Panc1 (cell line): ENCODE measurements around the gene KMT2E.

Source experiments
- CTCF ChIP-seq: fragments of 450-650 bp; IDR thresholded peaks from 2 replicates; pipeline ENCODE4 v1.5.1; 2017; ENCODE audit warnings: mild to moderate bottlenecking
- POLR2AphosphoS5 ChIP-seq: IDR thresholded peaks from 2 replicates; pipeline ENCODE4 v1.6.1; 2012; ENCODE audit warnings: mild to moderate bottlenecking, low read depth, low read length, moderate library complexity
- SIN3A ChIP-seq: IDR thresholded peaks from 2 replicates; pipeline ENCODE4 v1.6.1; 2012; ENCODE audit warnings: low read depth, mild to moderate bottlenecking, low read length, moderate library complexity, borderline replicate concordance; ENCODE audit not compliant: insufficient read depth
- TCF7L2 ChIP-seq: IDR thresholded peaks from 2 replicates; pipeline ENCODE4 v1.6.1; 2011; ENCODE audit warnings: mild to moderate bottlenecking, low read depth, low read length, inconsistent platforms
- TF ChIP-seq, protein P1 (sequence below), 2 experiments: IDR thresholded peaks; 2 replicates each; pipeline ENCODE4 v1.6.1; 2011 to 2012; ENCODE audit warnings: low read depth in 2 of 2, control low read depth in 1 of 2, low read length in 1 of 2, mild to moderate bottlenecking in 1 of 2, moderate library complexity in 1 of 2; ENCODE audit not compliant: insufficient read depth in 1 of 2

DNA sequence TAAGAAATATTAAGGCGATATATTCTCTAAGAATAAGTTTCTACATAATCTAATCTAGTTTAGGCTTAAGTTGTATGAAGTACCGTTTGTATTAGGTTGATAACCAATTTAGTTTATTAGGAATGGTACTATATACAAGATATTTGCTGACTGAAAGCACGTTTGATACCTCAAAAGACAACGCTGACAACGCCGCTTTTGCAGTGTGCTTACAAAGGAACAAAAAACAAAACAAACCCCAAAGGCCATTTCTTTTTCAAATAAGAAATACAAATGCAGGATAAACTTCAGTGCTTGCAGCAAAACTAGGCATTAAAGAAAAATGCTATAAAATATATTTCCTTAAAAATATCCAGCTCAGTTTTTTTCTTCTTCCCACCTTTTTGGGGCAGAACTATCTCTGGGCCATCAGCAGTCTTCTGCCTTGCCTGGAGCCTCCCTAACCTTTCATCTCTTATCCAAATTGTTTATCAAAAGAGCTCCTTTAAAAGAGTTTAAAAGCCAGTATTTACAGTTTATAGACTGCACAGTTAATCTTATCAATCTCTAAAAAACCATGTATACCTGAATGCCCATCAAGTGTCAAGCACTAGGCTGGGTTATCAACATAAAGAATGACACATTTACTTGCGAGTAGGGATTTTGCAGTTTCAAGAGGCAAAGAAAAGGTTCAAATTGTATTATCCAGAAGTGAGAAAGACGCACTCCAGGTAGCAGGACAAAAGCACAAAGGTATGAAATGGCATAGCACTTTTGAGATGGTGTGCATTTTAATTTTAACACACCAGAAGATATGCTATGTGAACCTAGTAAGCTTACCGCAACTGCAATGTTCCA, 4.1 kb upstream of the KMT2E start:
- TF ChIP-seq CTCF: no peak
- TF ChIP-seq SIN3A: no peak
- no peak for TF ChIP-seq TCF7L2
- TF ChIP-seq POLR2AphosphoS5: no peak
- TF ChIP-seq, protein P1, sequence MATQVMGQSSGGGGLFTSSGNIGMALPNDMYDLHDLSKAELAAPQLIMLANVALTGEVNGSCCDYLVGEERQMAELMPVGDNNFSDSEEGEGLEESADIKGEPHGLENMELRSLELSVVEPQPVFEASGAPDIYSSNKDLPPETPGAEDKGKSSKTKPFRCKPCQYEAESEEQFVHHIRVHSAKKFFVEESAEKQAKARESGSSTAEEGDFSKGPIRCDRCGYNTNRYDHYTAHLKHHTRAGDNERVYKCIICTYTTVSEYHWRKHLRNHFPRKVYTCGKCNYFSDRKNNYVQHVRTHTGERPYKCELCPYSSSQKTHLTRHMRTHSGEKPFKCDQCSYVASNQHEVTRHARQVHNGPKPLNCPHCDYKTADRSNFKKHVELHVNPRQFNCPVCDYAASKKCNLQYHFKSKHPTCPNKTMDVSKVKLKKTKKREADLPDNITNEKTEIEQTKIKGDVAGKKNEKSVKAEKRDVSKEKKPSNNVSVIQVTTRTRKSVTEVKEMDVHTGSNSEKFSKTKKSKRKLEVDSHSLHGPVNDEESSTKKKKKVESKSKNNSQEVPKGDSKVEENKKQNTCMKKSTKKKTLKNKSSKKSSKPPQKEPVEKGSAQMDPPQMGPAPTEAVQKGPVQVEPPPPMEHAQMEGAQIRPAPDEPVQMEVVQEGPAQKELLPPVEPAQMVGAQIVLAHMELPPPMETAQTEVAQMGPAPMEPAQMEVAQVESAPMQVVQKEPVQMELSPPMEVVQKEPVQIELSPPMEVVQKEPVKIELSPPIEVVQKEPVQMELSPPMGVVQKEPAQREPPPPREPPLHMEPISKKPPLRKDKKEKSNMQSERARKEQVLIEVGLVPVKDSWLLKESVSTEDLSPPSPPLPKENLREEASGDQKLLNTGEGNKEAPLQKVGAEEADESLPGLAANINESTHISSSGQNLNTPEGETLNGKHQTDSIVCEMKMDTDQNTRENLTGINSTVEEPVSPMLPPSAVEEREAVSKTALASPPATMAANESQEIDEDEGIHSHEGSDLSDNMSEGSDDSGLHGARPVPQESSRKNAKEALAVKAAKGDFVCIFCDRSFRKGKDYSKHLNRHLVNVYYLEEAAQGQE (IDR thresholded peaks at IDR 0.05; ENCODE audit: insufficient read depth in 1 of 2, low read depth in 2 of 2, low read length in 1 of 2): no peak
